Hematopoietic multipotent progenitor cell treated with erythropoietin and hydrocortisone succinate and interleukin-3 and kit ligand, for 15 days (in vitro differentiated cells): ENCODE measurements around the gene JARID2.

Experiments used
- DNase-seq: peaks from one replicate; pipeline ENCODE4 v3.0.0-alpha.2; 2015; ENCODE audit warnings: low spot score

The JARID2 gene

DNA sequence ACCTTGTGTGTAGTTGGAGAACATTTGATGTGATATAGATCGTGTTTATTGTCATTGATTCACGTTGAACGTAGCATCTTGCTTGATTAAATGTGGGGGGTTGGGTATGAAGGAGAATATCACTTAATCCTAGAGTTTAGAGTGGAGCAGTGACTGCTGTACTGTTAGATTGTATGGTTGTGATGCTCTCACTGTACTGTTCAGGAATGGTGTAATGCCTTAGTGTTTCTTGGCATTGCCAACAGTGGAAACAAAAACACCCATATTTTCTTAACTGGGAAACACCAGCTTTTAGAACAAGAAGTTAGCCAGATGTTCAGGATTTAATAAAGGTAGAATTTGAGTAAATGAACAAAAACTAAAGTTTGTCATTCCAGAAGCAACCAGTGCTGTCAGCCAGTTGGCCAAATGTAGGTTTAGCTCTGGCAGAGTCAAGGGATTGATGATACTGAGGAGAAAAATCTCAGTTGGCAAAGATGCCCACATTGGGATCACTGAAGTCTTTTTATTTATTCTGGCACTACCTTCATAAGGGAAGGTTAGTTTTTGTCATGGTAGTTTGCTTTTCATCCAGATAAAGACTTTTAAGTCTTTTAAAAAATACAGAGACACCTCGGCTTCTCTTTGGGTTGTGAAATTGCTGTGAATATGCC, 129.9 kb downstream of the JARID2 start:
- no peak for DNase-seq

DNA sequence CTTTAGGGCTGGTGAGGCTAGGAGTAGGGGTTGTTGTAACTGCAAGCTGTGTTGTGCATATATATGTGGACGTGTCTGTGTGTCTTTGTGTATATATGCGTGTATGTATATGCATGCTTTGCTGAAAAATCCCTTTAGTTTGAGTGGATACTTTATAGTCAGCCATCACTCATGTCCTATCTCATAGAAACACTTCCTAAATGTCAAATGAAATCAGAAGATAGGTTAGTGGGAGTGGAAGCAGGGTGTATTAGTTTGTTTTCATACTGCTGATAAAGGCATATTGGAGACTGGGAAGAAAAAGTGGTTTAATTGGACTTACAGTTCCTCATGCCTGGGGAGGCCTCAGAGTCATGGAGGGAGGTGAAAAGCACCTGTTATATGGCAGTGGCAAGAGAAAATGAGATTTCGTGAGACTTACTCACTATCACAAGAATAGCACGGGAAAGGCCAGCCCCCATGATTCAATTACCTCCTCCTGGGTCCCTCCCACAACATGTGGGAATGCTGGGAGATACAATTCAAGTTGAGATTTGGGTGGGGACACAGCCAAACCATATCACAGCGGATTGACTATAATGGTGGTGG, 131.1 kb downstream of the JARID2 start:
- DNase-seq: no peak

DNA sequence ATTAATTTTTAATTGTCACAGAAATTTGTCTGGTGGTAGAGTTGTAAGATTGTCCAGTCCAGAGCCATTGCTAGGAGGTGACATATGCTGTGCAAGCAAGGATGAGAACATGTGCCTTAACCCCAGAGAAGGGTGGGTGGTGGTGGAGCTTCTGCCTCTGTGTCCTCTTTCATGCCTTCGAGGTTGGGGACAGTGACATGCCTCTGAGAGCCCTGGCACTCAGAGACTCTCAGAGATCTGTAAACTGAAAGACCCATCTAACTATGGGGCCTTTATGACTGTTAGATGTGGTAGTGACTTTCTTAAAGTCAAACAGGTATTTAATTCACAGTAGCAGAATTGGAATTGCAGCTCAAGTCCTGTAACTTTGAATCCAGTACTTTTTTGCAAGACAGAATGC, 132.4 kb downstream of the JARID2 start:
- DNase-seq: no peak

DNA sequence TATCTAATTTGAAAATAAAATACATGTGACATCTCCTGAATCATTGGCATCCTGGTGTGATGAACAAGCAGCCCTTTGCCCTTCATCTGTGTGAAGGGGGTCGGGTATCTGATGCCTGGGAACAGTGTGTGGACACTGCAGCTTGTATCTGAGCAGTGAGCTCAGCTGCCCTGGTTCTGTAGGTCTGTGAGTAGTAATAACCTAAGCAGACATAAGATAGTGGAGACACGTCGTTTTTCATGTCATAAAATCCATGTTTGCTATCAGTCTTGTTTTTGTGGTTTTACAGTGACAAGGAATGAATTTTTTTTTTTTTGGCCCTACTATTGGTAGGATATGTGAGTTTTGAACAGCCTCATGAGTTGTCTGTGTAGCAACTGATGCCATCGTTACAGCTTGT, 133.0 kb downstream of the JARID2 start:
- no peak for DNase-seq

DNA sequence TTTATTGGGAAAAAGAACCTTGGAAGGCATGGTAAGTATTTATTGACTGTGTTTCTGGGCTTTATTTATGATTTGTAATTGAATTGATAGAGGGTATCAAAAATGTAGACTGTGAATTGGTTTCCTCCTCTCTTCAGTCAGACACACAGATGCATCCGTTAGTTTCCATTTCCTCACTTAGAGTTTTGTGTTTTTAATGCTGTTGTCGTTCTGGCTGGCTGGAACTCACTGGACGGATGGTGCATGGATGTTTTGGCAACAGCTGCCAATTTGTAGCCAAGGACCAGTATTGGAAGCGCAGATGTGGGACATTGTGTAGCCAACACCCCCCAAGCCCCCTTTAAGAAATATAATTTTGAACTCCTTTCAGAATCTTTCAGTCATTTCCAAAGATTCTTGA, 134.5 kb downstream of the JARID2 start:
- DNase-seq: no peak

DNA sequence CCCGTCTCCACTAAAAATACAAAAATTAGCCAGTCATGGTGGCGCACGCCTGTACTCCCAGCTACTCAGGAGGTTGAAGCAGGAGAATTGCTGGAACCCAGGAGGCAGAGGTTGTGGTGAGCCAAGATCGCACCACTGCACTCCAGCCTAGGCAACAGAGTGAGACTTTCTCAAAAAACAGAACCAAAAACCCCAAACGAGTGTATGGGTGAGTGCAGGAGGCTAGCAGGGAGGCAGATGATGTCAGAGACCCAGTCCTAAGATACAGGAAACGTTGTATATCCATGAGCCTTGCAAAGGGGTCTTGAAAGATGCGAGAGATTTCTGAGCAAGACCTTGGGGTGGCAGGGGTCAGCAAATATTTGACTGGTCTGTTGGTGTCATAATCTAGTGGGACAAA, 136.2 kb downstream of the JARID2 start:
- no peak for DNase-seq

DNA sequence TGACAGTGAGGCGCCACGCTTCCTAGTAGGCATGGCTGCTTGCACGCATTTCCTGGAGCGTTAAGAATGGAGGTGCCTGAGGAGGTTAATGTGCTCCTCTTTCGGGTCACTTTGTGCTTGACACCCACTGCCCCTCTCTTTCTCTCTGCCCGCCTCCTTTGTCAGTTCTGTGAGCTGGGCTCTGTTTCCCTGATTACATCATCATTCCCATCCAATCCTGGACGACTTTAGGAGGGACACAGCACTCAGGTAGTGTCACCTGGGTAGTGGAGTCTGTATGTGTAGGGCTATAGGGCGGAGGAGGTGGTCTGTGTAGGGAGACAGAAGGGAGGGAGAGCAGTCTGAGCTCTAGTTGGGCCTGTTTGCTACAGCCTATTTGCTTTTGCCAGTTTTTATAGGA, 136.8 kb downstream of the JARID2 start:
- no peak for DNase-seq

DNA sequence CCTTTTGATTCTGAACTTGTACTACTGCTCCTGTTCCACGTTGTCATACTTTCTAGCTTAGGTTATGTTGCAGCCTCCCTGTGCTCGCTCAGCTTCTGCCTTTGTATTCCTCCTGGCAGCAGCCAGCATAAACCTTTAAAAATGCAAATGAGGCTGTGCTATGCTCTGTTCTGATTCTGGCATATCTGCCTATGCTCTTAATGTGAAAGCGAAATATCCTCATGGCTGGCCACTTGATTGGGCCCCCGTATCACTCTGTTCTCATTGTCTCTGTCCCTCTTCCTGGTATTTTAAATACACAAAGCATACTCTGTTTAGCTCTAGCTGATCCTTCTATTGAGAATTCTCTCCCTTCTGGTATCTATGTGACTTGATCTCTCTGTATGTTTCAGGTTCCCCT, 139.0 kb downstream of the JARID2 start:
- DNase-seq: no peak

DNA sequence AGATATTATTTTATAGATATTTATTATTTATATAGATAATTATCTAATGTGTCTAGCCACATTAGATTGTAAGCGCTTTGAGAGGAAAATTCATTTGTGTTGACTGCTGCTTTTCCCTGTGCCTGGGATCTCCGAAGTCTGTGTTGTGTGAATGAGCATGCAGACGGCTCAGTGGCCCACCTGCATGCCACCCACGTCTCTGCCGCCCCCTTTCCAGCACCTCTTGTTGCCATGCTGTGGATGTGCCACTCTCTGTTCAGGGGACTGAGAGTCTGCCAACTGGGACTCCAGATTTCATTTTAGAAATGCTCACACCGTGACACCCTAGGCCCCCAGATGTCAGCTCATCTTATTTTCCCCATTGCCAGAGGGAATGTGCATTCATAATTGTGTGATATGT, 139.7 kb downstream of the JARID2 start:
- no peak for DNase-seq

DNA sequence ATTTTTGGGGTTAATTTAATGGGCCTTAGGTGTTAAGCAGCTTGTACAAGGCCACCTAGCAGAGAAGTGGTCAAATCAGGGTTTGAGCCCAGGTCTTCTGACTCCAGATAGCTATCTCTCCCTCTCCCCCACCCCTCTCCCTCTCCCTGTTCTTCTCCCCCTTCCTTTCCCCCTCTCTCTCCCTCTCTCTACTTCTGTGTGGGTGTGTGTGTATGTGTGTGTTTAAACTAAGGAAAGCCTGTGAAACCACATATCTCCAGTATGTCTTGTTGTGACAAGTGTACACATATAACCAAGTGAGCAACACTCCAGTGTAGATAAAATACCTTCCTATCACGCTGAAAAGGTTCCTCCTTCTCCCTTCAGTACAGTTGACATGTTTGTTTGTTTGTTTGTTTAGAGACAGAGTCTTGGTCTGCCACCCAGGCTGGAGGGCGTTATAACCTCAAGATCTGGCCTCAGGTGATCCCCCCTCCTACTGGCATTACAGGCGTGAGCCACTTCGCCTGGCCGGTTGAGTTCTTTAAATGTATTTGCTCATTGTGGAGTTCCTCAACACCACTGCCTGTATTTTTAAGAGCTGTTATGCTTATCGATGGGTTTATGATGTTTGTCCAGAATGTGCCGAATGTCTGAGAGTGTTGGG, 140.4 kb downstream of the JARID2 start:
- DNase-seq: no peak

DNA sequence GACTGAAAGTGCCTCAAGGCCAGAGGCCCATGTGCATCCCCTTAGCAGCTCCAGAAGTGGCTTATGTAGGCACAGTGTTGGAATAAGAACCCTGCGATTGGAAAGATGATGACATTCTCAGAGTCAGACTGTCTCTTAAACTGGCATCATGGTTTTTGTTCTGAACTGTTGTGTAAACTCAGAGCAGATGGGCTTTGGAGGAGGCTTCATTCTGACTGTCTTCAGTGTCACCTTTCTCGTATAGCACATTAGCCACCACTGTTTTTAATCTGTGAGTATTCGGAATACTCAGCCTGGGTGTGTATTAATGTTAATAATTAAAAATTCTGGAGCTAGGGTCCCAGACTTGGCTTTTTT, 140.9 kb downstream of the JARID2 start:
- DNase-seq: no peak

DNA sequence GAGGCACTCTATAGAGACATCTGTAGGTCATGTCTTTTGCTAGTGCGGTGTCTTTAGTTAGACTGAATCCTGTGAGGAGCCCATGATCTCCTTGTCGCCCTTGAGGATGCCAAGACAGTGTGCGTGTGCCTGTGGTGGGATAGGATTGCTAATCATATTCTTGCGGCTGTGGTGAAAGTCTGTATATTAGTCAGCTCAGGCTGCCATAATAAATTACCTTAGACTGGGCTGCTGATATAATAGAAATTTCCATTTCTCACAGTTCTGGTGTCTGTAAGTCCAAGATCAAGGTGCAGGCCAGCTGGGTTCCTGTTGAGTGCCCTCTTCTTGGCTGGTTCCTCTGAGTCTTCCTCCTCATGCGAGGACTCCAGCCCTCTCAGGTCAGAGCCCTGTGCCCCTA, 141.2 kb downstream of the JARID2 start:
- no peak for DNase-seq

DNA sequence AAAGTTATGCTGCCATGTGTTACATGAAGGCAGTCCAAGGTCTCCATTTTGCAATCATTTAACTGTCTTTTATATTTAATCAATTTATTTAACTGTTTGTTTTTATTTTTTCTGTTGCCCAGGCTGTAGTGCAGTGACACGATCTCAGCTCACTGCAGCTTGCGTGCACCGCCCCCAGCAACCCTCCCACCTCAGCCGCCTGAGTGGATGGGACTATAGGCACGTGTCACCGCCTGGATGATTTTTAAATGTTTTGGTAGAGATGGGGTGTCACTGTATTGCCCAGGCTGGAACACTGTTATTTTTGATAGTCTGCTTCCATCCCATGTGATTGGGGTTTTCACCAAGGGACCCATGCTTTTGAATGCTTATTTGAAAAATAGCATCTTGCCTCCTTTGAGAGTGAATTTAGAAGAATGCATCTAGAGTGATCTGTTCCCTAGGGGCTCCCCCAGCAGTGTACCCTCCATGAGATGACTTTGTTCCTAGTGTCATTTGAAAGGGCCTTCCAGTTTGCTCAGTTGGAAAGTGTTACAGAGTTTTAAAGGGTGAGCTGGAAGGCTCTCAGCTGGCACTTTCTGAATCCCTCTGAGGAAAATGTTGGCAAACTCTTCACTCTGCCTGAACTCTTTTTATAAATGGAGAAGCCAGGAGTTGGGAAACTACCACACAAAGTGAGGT, 143.4 kb downstream of the JARID2 start:
- DNase-seq: no peak

DNA sequence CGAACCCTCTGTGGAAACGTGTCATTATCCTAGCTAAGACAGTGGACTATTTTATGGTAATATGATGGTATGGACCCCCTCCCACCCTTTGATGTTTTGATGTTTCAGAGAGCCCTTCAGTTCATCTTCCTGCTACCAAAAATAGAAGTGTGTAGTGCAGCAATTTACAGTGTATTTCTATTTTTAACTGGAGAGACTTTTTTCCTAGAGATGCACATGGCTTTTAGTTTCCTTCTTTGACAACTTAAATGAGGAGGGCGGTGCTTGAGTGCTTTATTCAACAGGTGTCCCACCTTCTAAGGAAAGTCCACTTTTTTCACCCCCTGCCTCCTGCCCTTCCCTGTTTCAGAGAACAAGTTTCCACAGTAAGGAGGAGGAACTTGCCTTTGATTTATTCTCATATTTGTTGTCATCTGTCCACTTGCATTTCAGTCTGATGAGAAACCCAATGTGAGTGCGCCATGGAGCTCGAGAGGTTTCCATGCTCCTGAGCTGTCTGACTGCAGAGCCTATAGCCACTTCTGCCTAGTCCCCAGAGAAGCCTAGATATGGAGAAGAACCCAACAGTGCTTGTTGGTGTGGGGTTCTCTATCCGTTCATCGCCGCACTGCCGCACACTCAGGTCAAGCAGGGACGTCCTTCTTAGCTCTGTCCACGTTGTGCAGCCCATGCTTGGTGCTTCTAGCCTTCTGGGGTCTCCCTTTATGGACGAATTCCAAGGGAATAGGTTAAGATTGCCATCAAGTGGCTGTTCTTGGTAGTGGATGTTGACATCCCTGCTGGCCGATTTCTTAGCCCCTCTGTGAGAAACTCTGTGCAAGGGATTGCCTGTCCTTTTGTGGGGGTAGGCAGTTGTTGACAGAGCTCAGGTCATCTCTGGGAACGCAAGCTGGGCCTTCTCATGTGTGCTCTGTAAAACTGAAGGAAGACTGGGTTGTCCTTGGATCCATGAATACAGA, 144.2 kb downstream of the JARID2 start:
- DNase-seq: peak; percentile 47

DNA sequence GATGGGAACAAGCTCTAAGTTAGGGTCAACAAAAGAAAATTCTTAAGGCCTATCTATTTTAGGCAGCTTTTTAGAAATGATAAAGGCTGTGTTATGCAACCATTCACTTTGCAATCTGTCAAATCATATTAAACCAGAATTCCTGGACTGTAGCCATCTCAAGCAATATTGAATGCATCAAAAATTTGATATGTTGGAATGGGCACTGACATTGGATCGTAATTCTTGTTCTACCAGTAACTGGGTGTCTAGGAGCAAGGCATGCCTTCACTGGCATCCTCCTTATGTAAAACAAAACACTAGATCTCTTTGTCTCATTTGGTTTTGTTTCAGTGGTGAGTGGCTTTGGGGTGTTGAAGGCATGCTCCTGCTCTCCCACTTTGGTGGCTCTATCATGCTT, 145.6 kb downstream of the JARID2 start:
- no peak for DNase-seq

DNA sequence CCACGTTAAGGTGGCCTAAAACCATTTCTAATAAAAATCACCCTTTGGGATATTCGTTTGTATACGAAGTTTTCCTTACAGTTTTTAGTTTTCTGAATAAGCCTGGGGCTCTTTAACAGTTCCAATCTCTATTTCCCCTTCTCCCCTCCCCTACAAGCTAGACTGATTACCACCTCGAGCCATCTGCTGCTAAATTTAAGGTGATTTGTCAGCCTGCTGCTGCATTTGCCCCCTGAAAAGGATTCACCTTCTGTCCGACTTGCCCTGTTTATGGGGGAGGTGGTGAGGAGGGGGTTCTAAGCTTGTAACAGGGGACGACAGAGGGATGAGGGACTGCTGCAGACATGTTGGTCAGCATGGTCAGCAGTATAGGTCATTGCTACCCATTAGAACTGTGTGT, 146.3 kb downstream of the JARID2 start:
- DNase-seq: no peak

DNA sequence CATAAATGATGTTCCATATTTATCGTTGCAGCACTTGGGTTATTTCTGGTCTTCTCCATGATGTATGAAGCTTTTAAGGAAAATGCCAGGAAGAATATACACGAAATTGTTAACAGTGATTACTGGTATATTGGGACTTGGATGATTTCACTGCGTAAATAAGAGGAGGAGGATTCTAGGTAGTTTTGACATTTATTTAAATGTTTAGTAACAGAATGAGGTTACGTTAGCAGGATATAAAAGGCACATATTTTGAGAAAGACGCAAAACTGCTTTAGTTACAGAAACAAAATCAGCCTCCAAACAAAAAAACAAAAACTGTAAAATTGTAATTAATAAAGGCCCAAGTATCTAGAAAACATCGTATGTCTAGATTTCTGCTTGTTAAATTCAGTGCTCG, 147.7 kb downstream of the JARID2 start:
- DNase-seq: no peak

DNA sequence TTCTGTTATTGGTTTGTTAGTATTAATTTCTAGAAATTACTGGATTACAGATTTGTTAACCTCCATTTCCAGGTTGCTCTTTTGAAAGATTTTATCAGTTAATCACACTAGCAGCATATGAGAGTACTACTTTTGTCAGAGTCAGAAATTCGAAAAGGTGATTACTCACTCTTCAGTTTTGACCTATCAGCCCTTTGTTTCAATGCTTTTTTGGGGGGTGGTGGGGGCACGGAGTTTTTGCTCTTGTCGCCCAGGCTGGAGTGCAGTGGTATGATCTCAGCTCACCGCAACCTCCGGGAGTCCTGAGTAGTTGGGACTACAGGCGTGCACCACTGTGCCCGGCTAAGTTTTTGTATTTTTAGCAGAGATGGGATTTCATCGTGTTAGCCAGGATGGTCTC, 149.2 kb downstream of the JARID2 start:
- no peak for DNase-seq

DNA sequence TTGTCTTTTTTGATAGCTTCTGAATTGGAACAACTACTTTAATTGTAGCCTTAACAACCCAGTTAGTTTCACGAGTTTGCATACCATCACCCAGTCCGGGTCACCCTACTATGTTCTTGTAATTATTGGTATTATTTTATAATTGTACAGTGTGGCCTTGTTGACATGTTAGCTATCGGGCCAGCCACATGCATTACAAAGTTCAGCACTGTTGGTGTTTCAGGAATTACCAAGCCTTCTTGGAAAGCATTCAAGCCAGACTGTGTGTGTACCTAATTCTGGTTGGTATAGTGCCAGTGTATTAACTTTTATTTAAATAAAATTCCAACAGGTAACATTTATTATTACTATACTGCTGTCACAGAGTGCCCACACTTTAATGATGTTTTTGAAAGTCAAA, 150.9 kb downstream of the JARID2 start:
- DNase-seq: no peak

DNA sequence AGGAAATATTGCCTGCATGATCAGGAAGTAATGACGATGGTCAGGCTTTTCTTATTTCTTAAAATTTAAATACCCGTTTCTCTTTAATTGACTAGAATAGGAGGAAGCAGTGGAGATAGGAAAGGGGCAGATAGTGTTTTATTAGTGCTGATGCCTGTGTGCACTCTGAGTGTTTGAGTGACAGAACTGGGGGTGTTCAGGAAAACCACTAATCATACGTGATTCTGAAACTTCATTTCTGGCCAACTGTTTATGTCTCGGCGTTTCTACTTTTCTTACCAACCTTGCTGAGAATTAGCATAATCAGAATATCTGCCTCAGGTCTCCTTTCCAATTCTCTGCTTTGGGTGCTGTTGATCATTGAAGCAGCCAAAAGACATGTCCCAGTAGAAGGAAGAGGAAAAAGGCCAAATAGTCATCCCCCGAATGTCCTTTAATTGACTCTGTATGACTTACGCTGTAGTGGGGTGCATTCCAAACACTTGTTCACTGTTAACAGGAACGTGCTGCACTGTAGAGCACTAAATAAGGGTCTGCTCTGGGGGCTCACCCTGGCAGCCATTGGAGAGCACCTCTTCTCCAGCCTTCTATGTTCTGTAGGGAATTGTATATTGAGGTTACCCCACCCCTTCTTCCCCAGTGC, 152.9 kb downstream of the JARID2 start:
- DNase-seq: no peak

DNA sequence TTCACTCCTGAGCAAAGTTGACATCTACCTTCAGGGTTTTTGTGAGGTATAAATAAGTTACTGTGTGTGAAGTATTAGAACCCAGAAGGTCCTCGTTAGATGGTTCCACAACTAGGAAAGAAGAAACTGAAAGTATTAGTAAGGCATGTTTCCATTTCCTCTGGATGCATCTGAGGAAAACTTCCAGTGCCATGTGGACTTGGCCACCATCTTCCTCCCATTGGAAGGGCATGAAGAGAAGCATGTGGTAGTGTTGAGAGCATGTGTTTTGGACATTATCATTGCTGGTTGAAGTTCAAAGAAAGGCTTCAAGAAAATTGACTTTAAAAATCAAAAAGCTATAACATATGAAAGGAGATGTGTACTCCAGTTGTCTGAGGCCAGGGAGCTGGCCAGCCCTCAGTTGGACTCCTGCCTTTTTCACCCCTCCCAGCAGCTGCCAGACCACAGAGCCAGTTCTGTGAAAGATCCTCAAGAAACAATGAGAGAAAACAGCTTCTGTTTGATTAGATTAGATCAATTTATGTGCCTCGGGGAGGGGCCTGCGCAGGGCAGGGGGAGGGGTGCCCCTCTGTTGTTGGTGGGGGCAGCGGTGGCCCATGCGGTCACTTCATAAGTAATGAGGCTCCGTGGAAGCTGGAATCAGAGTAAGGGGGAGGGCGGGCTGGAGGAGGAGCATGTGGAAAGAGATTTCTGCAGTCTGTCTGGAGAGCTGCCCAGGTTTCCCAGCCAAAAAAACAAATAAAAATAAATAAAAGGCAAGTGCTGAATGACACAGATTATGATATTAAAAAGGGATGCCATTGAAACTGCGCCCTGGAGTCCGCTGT, 154.0 kb downstream of the JARID2 start:
- no peak for DNase-seq
